Mesothelial cell of epicardium (in vitro differentiated cells): ENCODE results near the gene UGT1A9. TPM values are rescaled to one million over a fixed set of nuclear protein-coding genes. Genes with fewer than 3 reads are reported as not detected.

ENCODE experiments used
- DNase-seq, 2 experiments: peaks; one replicate each; pipeline ENCODE4 v3.0.0; 2021; ENCODE audit warnings: low spot score in 2 of 2; ENCODE audit not compliant: unreplicated experiment in 2 of 2
- H3K27ac Mint-ChIP-seq: 2 replicates; pipeline ENCODE4 v1.8.0; 2021; ENCODE audit warnings: mixed read lengths
- H3K27me3 Mint-ChIP-seq: 2 replicates; pipeline ENCODE4 v1.8.0; 2021; ENCODE audit warnings: low read depth, mixed read lengths
- H3K36me3 Mint-ChIP-seq: 2 replicates; pipeline ENCODE4 v1.8.0; 2021; ENCODE audit warnings: mixed read lengths
- H3K4me1 Mint-ChIP-seq: 2 replicates; pipeline ENCODE4 v1.8.0; 2021; ENCODE audit warnings: mixed read lengths
- H3K4me3 Mint-ChIP-seq: 2 replicates; pipeline ENCODE4 v1.8.0; 2021; ENCODE audit warnings: mild to moderate bottlenecking, moderate library complexity, mixed read lengths
- H3K9me3 Mint-ChIP-seq: 2 replicates; pipeline ENCODE4 v1.8.0; 2021; ENCODE audit warnings: mixed read lengths
- total RNA-seq: library from RNA; stranded (reverse); gene quantifications from 3 replicates; pipeline ENCODE4 v1.2.1, GENCODE V29; 2021
- TF ChIP-seq, protein P1 (sequence below): fragments of 200-600 bp; sonication (generic); IDR thresholded peaks from one replicate; pipeline ENCODE4 v1.5.0; 2021; ENCODE audit warnings: antibody characterized with exemption; ENCODE audit not compliant: unreplicated experiment

Gene UGT1A9
- total RNA-seq, 1 donor from 2014 or later = not detected

GRCh38 chr2:233798335-233799086 lies 126.8 kb downstream of the UGT1A9 start:
- DNase-seq = peak in 1 of 2 experiments; percentile 5
- no peak overlapping the region for H3K27ac Mint-ChIP-seq
- no peak overlapping the region for H3K4me3 Mint-ChIP-seq
- TF ChIP-seq, protein P1, sequence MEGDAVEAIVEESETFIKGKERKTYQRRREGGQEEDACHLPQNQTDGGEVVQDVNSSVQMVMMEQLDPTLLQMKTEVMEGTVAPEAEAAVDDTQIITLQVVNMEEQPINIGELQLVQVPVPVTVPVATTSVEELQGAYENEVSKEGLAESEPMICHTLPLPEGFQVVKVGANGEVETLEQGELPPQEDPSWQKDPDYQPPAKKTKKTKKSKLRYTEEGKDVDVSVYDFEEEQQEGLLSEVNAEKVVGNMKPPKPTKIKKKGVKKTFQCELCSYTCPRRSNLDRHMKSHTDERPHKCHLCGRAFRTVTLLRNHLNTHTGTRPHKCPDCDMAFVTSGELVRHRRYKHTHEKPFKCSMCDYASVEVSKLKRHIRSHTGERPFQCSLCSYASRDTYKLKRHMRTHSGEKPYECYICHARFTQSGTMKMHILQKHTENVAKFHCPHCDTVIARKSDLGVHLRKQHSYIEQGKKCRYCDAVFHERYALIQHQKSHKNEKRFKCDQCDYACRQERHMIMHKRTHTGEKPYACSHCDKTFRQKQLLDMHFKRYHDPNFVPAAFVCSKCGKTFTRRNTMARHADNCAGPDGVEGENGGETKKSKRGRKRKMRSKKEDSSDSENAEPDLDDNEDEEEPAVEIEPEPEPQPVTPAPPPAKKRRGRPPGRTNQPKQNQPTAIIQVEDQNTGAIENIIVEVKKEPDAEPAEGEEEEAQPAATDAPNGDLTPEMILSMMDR = no peak
- H3K9me3 Mint-ChIP-seq = peaks cover 6% of the 10 kb centered on the region
- no peaks in the 10 kb centered on the region for H3K4me1 Mint-ChIP-seq
- peaks cover 8% of the 10 kb centered on the region for H3K27me3 Mint-ChIP-seq
- H3K36me3 Mint-ChIP-seq = no peaks in the 10 kb centered on the region

DNA sequence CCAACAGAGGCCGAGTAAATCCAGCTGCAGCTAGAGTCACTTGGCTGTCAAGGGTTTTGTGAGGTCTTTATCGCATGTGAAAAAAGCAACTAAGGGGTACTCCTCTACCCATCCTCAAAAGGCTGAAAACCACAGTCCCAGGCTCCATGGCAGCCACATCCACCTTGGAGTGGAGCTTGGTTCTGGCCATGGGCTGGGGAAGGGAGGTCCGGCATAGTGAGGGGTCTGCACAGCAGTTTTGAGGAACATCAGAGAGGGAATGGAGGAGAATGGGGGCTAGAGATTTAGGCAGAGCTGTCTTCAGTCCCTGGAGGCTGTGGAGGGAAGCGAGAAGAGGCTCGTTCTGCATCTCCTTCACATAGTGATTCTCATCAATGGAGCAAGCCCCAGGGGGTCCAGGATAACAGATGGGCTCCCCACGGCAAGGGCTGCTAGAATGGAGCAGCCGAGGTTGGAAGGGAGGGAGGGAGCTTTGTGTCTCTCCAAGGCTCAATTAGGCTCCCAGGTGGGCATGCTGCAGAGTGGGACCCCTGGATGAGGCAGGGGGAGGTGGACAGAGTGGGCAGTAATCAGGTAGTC lies 127.5 kb downstream of the UGT1A9 start:
- no peaks in the 10 kb centered on the region for H3K4me1 Mint-ChIP-seq
- H3K27me3 Mint-ChIP-seq = peaks cover 14% of the 10 kb centered on the region
- H3K9me3 Mint-ChIP-seq = peaks cover 6% of the 10 kb centered on the region
- TF ChIP-seq, protein P1 = no peak
- H3K36me3 Mint-ChIP-seq = no peaks in the 10 kb centered on the region
- no peak overlapping the region for H3K4me3 Mint-ChIP-seq
- no peak overlapping the region for H3K27ac Mint-ChIP-seq
- DNase-seq = no peak

- no peak overlapping the region for H3K27ac Mint-ChIP-seq
- no peak for DNase-seq
- H3K36me3 Mint-ChIP-seq = no peaks in the 10 kb centered on the region
- peaks cover 18% of the 10 kb centered on the region for H3K27me3 Mint-ChIP-seq
- no peaks in the 10 kb centered on the region for H3K4me1 Mint-ChIP-seq
- H3K4me3 Mint-ChIP-seq = no peak overlapping the region
- TF ChIP-seq, protein P1 = no peak
- H3K9me3 Mint-ChIP-seq = peaks cover 6% of the 10 kb centered on the region
These were observed 128.0 kb downstream of the UGT1A9 start for GRCh38 chr2:233799716-233800115.

DNA sequence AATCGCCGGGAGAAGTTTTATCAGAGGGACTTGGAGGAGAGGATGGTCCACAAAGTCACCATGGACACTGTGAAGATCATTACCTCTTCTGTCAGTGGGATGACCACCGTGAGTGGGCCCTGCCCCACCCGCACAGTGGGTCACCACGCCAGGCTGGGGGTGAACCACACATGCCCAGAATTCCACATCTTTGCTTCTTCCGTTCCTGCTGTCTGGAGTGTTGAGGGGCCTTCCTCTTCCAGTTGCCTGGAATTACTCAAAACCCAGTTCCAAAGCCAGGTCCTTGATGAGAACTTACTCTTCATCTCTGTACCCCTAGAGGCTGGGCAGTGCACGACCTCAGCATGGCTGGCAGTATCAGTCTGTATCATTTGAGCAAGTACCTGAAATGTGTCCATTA lies 128.5 kb downstream of the UGT1A9 start:
- Mint-ChIP-seq H3K27me3 (peaks cover 23% of the 10 kb centered on the region), H3K4me3 (no peak overlapping the region), H3K4me1 (no peaks in the 10 kb centered on the region), H3K27ac (no peak overlapping the region), H3K36me3 (no peaks in the 10 kb centered on the region), H3K9me3 (peaks cover 6% of the 10 kb centered on the region)
- peak in 1 of 2 experiments; percentile 32 for DNase-seq
- TF ChIP-seq, protein P1 = no peak

DNA sequence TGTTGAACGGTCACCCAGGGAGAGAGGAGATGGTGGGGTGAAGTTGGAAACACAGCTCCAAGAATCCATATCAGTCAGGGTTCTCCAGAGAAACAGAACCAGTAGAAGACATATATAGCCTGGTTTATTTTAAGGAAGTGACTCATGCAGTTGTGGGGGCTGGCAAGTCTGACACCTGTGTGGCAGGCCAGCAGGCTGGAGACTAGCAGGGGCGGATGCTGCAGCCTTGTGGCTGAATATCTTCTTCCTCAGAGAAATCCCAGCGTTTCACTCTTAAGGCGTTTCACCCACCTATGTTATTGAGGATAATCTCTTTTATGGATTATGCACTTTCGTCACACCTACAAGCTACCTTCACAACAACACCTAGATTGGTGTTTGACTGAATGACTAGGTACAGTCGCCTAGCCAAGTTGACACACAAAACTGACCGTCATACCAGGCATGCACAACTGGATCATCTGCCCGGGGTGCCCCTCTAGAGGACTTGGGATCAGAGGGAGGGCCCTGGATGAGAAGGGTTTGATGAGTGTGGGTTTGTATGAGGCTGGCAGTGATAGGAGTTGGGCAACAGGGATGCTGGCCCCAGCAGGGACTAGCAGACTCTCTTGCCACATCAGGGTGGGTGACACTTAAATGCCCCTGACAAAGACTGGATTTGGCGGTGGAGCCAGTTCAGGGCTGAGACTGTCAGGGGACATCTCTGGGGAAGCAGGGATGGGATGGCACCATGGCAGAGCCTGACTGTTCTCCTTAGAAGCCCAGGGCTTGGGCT lies 129.8 kb downstream of the UGT1A9 start:
- Mint-ChIP-seq H3K4me3 (no peak overlapping the region), H3K4me1 (no peaks in the 10 kb centered on the region), H3K27ac (no peak overlapping the region), H3K36me3 (no peaks in the 10 kb centered on the region), H3K27me3 (peaks cover 33% of the 10 kb centered on the region), H3K9me3 (peaks cover 6% of the 10 kb centered on the region)
- DNase-seq = peak; percentile 6 to 14
- TF ChIP-seq, protein P1 = no peak
